EH (cell line): ENCODE data around the gene ANKRD28.
A peak's percentile ranks its signal among the peaks of the same experiment; 100 is the strongest.
"Not testable (repeated sequence)": the region's sequence is repeated elsewhere in the genome, so short reads cannot be mapped to it uniquely, and the experiment has no call there.

Source experiments
- DNase-seq: peaks from one replicate; pipeline ENCODE4 v3.0.0-alpha.2; 2015; ENCODE audit warnings: low read depth

The ANKRD28 gene

DNA sequence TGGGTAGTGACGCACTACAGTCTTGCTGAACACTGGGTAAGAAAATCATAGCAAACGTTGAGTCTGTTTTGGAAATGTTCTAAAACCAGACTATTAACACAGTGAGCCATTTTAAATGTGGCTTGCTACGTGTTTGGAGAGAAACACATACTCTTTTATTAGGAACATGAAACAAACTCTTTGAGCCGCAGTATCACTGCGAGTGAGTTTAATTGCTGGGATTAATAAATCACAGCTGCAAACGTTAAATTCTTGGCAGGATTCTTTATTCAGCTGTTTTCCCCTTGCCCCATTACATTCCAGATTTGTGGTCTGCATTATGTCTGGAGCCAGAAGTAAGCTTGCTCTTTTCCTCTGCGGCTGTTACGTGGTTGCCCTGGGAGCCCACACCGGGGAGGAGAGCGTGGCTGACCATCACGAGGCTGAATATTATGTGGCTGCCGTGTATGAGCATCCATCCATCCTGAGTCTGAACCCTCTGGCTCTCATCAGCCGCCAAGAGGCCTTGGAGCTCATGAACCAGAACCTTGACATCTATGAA is 162.6 kb downstream of the ANKRD28 start:
- DNase-seq, result peak; percentile 95

DNA sequence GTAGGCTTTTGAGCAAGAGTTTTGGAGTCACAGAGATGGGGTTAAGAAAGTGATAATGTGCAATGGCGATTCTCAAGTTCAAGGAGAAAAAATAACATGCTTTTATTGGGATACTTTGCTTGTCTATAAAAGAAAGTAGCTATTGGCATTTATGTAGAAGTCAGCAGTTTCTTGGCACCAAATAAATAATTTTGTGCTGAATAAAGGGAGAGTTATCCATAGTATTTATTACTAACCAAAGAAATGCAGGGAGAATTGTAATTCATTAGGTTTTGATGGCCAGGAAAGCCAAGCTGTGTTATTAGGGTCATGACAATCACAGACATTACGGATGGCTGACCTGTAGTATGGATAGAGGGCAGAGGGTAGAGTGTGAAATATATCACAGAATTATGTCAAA is 163.1 kb downstream of the ANKRD28 start:
- DNase-seq, result peak; percentile 60

DNA sequence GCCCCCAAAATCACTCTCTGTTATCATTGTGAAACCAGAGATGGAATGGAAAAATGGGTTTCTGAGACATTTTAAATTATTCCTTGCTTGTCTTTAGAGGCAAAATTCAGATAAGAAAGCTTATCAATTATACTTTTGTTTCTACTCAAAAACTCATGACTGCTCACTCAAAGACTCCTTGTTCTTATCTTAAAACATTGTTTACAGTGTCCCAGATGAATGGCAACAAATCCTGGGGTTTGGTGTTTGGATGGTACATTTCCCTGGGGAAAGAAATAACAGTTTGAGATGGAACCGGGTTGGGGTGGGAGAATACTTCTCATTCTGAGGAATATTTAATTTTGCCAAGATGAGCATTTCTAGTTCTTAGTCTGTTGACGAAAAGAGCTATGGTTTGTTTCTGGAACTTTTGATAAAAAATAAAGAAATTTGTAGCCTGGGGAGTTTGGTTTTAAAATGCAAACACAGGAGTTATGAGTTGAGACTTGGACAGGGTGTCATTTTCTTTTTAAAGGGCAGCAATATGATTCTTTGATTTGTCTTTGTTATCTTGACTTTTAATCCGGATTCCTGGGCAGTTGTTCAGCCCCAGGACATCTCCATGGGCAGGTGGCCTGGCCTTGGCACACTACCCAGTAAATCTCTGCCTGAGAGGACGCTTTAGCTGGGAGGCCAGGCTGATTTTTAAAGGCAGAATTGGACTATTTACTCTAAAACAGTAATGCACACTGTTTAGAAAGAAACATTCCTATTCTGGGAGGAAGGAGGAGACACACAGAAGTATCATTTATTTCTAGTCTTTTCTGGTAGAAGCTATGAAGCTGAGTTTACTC is 163.8 kb downstream of the ANKRD28 start:
- DNase-seq, result peak; percentile 58

DNA sequence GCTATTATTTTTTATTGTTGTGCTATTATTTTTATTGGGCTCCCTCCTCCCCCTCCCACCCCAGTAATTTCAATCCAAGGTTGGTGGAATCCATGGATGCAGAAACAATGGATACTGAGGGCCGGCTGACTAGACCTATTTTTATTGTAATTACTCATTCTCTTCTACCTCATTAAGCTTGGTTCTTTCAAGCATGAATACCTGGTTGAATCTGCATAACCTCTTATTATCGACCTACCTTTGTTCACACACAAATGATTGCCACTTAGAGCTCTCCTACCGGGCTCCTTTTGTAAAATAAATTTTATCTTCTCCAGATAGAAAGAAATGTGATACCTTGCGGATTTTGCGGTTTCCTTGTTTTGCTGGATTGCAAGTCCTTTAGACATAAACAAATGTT is 164.6 kb downstream of the ANKRD28 start:
- no peak for DNase-seq

DNA sequence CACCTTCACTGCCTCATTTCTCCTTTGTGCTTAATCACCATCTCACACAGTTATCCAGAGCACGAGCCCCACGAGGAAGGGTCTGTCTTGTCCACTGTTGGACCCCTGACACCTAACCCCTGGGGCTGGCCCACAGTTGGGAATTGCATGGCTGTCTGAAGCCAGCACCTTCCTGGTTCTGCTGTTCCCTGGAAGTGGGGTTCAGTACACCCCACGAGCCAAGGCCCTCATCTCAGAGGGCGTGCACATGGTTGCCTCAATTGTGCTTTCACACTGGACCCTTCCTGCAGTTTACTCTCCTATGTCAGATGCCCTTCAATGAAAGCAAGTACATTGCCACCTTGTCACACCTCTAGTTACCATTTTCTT is 165.6 kb downstream of the ANKRD28 start:
- DNase-seq, result no peak

DNA sequence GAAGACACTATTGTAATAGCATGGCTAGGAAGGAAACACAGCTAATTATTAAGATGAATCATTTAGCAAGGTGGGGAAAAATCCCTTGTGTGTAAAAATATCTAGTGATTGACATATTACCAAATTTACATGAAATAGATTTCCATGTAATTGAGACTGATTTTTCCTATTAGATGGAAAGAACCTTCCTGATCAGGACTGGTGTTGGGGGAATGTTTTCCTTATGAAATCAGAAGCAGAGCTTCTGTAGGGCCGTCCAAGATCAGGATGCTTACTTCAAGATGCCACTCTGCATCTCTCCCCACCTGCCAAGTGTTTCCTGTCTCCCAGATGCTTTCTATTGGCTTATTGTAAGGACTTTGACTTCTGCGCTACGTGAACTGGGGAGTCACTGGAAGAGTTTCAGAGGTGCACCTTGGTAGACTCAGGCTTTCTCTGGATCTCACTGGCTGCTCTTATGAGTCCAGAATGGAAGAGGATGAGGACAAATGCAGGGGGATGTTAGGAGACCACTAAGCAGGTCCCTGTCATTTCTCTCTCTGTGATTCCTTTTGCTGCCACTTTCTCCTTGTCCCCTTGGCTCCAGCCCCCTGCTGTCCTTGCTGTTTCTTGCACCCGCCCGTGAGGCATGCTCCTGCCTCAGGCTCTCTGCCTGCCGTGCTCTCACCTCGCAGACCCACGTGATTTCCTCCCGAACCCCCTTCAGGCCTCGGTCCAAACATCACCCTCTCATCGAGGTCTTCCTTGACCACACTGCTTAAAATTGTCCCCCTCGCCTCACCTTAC is 166.2 kb downstream of the ANKRD28 start:
- peak; percentile 32 for DNase-seq

DNA sequence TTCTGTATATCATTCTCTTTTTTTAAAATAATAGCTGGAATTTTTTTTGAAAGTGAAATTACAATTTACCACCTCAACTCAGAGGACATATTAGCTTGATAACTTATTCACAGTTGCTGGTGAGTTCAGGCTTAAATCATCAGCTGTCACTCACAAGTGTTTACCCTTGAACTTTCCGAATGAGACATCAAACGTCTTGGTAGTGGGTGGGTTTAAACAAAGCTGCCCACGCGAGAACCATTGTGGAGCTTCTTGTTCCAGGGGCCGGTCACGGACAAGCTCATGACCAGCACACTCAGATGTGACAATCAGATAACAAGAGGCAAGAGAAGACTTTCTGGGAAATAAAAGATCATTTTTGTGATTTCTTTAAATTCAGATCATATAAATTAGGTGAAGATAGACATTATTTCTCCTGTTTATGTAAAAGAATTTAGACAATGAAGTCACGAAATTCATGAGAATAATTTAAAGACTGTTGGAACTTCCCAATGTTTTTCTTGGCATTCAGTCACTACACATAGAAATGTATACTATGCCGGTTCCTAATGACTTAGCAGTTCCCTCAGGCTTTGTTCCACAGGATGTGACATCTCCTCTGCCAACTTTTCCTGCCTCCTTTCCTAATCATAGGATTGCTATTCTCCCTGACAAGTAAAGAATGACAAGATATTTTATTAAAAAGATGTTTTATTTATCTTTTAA is 167.0 kb downstream of the ANKRD28 start:
- DNase-seq, result peak; percentile 95

DNA sequence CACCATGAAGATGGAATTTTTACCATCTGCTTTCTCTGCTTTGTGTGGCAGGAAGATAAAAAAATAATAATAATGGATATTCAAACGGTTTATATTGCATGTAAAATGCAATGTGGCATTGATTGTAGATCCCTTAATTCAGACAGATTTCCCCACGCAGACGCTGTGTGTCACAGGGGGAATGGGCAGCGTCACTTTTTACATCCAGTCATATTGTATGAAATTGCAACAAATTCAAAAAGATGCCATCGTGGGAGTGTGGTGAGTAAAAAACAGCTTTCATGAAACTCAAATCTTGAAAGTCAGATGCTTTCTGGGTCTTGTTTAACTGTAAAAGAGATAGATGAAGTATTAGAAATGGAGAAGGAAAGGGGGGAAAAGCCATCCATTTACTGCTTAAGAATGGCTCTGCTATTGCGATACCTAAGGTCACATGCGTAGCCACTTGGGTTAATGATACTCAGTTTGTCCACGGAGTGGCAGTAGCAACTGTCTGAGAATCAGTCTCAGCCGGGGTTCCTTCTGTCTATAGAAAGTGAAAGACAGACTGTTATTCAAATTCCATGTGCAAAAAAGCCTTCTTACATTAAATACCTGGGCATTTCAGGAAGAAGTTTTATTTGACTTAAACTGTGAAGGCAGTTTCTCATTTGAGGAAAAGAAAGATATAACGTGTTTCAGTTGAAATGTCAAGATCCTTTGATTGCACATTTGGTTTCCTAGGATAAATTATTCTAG is 167.8 kb downstream of the ANKRD28 start:
- DNase-seq, result peak; percentile 89

DNA sequence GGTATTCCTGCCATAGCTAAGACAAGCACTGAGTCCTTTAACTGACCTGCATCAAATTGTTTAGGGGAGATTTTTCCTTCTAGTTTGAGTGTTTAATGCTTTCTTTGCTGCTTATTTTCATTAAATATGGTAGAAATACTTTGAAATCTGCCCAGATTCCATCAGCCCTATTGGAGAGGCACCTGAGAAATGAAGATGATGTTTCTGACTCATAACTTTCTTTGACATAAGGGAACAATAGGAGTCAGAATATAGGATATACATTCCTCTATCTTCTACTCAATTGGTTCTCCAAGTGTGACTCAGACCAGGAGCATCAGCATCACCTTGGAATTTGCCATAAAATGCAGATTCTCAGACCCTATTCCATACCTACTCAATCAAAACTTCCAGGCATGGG is 168.8 kb downstream of the ANKRD28 start:
- DNase-seq, result no peak

DNA sequence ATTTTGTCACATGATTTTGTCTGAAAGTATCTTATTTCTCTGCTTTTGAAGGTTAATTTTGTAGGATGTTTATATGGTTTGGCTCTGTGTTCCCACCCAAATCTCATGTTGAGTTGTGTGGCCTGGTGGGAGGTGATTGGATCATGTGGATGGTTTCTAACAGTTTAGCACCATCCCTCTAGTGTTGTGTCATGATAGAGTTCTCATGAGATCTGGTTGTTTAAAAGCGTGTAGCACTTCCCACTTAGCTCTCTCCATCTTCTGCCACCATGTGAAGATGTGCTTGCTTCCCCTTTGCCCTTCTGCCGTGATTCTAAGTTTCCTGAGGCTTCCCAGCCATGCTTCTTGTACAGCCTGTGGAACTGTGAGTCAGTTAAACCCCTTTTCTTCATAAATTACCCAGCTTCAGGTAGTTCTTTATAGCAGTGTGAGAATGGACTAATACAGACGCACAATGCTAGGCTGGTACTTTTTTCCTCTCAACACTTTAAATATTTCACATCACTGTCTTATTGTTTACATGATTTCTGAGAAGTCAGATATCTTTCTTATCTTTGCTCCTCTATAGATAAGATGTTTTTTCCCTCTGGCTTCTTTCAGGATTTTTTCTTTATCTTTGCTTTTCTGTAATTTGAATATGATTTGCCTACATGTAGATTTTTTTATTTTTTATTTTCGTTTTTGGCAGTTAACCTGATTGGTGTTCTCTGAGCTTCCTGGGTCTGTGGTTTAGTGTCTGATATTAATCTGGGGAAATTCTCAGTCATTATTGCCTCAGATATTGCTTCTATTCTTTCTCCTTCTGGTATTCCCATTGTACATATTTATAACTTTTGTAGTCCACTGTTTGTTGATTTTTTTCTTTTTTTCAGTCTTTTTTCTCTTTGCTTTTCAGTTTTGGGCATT is 174.0 kb downstream of the ANKRD28 start:
- no peak for DNase-seq

DNA sequence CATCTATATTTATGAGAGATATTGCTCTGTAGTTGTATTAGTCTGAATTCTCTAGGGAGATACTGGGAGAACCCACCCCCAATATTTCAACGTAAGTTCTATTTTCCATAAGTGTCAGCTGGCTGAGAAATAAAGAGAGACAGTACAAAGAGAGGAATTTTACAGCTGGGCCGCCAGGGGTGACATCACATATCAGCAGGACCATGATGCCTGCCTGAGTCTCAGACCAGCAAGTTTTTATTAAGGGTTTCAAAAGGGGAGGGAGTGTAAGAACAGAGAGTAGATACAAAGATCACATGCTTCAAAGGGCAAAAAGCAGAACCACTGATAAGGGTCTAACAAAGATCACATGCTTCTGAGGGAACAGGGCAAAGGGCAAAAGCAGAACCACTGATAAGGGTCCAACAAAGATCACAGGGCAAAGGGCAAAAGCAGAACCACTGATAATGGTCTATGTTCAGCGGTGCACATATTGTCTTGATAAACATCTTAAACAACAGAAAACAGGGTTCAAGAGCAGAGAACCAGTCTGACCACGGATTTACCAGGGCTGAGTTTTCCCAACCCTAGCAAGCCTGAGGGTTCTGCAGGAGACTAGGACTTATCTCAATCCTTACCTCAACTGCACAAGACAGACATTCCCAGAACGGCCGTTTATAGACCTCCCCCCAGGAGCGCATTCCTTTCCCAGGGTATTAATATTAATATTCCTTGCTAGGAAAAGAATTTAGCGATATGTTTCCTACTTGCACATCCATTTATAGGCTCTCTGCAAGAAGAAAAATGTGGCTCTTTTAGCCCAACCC is 177.9 kb downstream of the ANKRD28 start:
- DNase-seq, result not testable (repeated sequence)
